HCT116 (cell line): ENCODE data around the gene DLG2.

ENCODE experiments used
- EGR1 ChIP-seq: IDR thresholded peaks from 2 replicates; pipeline ENCODE4 v1.6.1; 2012; ENCODE audit warnings: low read depth
- ELF1 ChIP-seq: IDR thresholded peaks from 2 replicates; pipeline ENCODE4 v1.6.1; 2012; ENCODE audit warnings: low read depth, borderline replicate concordance
- EZH2 ChIP-seq: fragments of 200-600 bp; sonication (generic); IDR thresholded peaks from 2 replicates; pipeline ENCODE4 v1.6.1; 2017; ENCODE audit warnings: antibody characterized with exemption, mixed run types
- JUND ChIP-seq: IDR thresholded peaks from 2 replicates; pipeline ENCODE4 v1.6.1; 2012
- POLR2A ChIP-seq: IDR thresholded peaks from 2 replicates; pipeline ENCODE4 v1.7.0; 2011; ENCODE audit warnings: borderline replicate concordance; ENCODE audit not compliant: insufficient read depth, insufficient read length; ENCODE audit errors: extremely low read depth
- POLR2AphosphoS5 ChIP-seq: IDR thresholded peaks from 2 replicates; pipeline ENCODE4 v1.6.1; 2011; ENCODE audit warnings: mild to moderate bottlenecking, low read depth, low read length, moderate library complexity
- SIN3A ChIP-seq: IDR thresholded peaks from 2 replicates; pipeline ENCODE4 v1.6.1; 2012; ENCODE audit warnings: low read depth
- TF ChIP-seq, protein P1 (sequence below), 3 experiments: fragments of 200-600 bp in 1 of 3; sonication (generic) in 1 of 3; IDR thresholded peaks in 2 of 3; conservative IDR thresholded peaks in 1 of 3; 2 replicates each; pipeline ENCODE4 v1.5.1; 2012 to 2017; ENCODE audit warnings: low read depth in 2 of 3, low read length in 2 of 3, antibody characterized with exemption in 1 of 3, borderline replicate concordance in 1 of 3, control low read depth in 1 of 3, mild to moderate bottlenecking in 1 of 3, mixed read lengths in 1 of 3, mixed run types in 1 of 3, moderate library complexity in 1 of 3; ENCODE audit not compliant: insufficient read depth in 1 of 3
- TF ChIP-seq, protein P2 (sequence below): IDR thresholded peaks from 2 replicates; pipeline ENCODE4 v1.6.1; 2012; ENCODE audit warnings: low read depth

DNA sequence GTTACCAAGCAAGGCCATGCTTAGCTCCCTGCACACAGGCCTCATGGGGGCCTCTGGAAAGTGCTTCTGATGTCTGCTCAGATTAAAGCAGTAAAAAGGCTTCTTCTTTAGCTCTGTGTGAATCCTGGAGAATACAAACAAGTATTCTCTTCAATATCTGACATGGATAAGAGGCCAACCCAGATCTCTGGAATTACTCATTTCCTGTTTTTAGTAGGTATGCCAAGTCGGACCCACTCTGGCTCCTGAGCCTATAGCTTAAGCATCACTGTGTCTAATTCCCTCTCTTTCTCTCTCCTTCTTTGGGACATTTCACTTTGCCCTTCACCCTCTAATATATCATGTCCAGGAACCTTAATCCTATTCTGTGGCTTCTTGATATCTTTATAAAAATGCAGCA lies 1811.4 kb downstream of the DLG2 start:
- TF ChIP-seq, protein P1, sequence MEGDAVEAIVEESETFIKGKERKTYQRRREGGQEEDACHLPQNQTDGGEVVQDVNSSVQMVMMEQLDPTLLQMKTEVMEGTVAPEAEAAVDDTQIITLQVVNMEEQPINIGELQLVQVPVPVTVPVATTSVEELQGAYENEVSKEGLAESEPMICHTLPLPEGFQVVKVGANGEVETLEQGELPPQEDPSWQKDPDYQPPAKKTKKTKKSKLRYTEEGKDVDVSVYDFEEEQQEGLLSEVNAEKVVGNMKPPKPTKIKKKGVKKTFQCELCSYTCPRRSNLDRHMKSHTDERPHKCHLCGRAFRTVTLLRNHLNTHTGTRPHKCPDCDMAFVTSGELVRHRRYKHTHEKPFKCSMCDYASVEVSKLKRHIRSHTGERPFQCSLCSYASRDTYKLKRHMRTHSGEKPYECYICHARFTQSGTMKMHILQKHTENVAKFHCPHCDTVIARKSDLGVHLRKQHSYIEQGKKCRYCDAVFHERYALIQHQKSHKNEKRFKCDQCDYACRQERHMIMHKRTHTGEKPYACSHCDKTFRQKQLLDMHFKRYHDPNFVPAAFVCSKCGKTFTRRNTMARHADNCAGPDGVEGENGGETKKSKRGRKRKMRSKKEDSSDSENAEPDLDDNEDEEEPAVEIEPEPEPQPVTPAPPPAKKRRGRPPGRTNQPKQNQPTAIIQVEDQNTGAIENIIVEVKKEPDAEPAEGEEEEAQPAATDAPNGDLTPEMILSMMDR (IDR thresholded peaks at IDR 0.05 in 2 of 3, conservative IDR thresholded peaks at IDR 0.05 in 1 of 3; ENCODE audit: borderline replicate concordance in 1 of 3, insufficient read depth in 1 of 3, low read depth in 2 of 3, low read length in 2 of 3), result no peak
- no peak for TF ChIP-seq EGR1
- TF ChIP-seq POLR2A, result no peak
- TF ChIP-seq, protein P2, sequence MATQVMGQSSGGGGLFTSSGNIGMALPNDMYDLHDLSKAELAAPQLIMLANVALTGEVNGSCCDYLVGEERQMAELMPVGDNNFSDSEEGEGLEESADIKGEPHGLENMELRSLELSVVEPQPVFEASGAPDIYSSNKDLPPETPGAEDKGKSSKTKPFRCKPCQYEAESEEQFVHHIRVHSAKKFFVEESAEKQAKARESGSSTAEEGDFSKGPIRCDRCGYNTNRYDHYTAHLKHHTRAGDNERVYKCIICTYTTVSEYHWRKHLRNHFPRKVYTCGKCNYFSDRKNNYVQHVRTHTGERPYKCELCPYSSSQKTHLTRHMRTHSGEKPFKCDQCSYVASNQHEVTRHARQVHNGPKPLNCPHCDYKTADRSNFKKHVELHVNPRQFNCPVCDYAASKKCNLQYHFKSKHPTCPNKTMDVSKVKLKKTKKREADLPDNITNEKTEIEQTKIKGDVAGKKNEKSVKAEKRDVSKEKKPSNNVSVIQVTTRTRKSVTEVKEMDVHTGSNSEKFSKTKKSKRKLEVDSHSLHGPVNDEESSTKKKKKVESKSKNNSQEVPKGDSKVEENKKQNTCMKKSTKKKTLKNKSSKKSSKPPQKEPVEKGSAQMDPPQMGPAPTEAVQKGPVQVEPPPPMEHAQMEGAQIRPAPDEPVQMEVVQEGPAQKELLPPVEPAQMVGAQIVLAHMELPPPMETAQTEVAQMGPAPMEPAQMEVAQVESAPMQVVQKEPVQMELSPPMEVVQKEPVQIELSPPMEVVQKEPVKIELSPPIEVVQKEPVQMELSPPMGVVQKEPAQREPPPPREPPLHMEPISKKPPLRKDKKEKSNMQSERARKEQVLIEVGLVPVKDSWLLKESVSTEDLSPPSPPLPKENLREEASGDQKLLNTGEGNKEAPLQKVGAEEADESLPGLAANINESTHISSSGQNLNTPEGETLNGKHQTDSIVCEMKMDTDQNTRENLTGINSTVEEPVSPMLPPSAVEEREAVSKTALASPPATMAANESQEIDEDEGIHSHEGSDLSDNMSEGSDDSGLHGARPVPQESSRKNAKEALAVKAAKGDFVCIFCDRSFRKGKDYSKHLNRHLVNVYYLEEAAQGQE, result no peak
- TF ChIP-seq ELF1, result no peak
- TF ChIP-seq EZH2, result no peak
- TF ChIP-seq SIN3A, result no peak
- TF ChIP-seq POLR2AphosphoS5, result no peak
- TF ChIP-seq JUND, result no peak
